GM12878 (cell line): Measurements from ENCODE around the gene PDE11A. TPM values are rescaled to one million over a fixed set of nuclear protein-coding genes. Genes with fewer than 3 reads are reported as not detected.

Experiments used
- ATAC-seq: fragments of 200-7000 bp; cut with Tn5 transposase; 3 replicates; pipeline ENCODE4 v1.9.1; 2020; ENCODE audit warnings: mild to moderate bottlenecking, moderate library complexity
- BruUV-seq: library from RNA; stranded (reverse); fragments of 400-500 nt; replicated peaks from 2 replicates; lab custom pipeline; 2021; lab: Mats Ljungman, UMichigan
- CTCF ChIA-PET: fragments of 300-600 bp; sonication (Branson Sonifier 250); formaldehyde crosslinking; extraction: SDS; loops from one replicate; lab custom pipeline; 2021; ENCODE audit warnings: inconsistent platforms; lab: Yijun Ruan, JAX
- POLR2A ChIA-PET: fragments of 350-600 bp; formaldehyde crosslinking; extraction: SDS; loops from one replicate; lab custom pipeline; 2021; ENCODE audit warnings: inconsistent platforms; lab: Charles Lee
- RAD21 ChIA-PET: fragments of 300-600 bp; sonication (Branson Sonifier 250); formaldehyde crosslinking; loops from one replicate; lab custom pipeline; 2023; ENCODE audit warnings: antibody characterized with exemption; ENCODE audit not compliant: unreplicated experiment; lab: Charles Lee
- SMC1A ChIA-PET: fragments of 300-600 bp; sonication (Branson Sonifier 250); formaldehyde crosslinking; loops from one replicate; lab custom pipeline; 2023; ENCODE audit not compliant: unreplicated experiment, uncharacterized antibody; lab: Charles Lee
- DNase-seq: peaks from one replicate; pipeline ENCODE4 v3.0.0-alpha.2; 2011; ENCODE audit warnings: low read depth, low spot score
- FAIRE-seq: peaks from 3 replicates; lab custom pipeline; 2011; peaks lifted over from hg19 to GRCh38; lab: Jason Lieb, UNC
- H2AFZ ChIP-seq: 2 replicates; pipeline ENCODE4 v1.6.0; 2011; ENCODE audit warnings: low read depth, low read length, control low read depth; ENCODE audit not compliant: control insufficient read depth
- H3K27ac ChIP-seq: 2 replicates; pipeline ENCODE4 v1.5.1; 2011; ENCODE audit warnings: control low read depth; ENCODE audit not compliant: control insufficient read depth, insufficient read depth
- H3K27me3 ChIP-seq, 2 experiments: replicated peaks in 1 of 2; 2 replicates each; pipeline versions ENCODE4 v1.6.0 to v1.6.1; 2011; ENCODE audit warnings: low read length in 1 of 2; ENCODE audit not compliant: control insufficient read depth in 2 of 2, insufficient read depth in 2 of 2
- H3K36me3 ChIP-seq, 2 experiments: 2 replicates each; pipeline ENCODE4 v1.5.1; 2011; ENCODE audit warnings: low read length in 1 of 2; ENCODE audit not compliant: control insufficient read depth in 2 of 2, insufficient read depth in 2 of 2
- H3K4me1 ChIP-seq: 2 replicates; pipeline ENCODE4 v1.6.1; 2011; ENCODE audit warnings: mild to moderate bottlenecking, low read length, moderate library complexity, mixed read lengths; ENCODE audit not compliant: control insufficient read depth, insufficient read depth
- H3K4me2 ChIP-seq: 2 replicates; pipeline ENCODE4 v1.6.0; 2011; ENCODE audit warnings: control low read depth; ENCODE audit not compliant: control insufficient read depth, insufficient read depth
- H3K4me3 ChIP-seq: fragments of 200-600 bp; sonication (generic); 2 replicates; pipeline ENCODE4 v1.5.1; 2016
- H3K79me2 ChIP-seq: 2 replicates; pipeline ENCODE4 v1.6.0; 2011; ENCODE audit warnings: low read length; ENCODE audit not compliant: control insufficient read depth, insufficient read depth
- H3K9ac ChIP-seq: 2 replicates; pipeline ENCODE4 v1.8.0; 2011; ENCODE audit warnings: low read length, control low read depth, mixed read lengths; ENCODE audit not compliant: control insufficient read depth, insufficient read depth
- H3K9me3 ChIP-seq: replicated peaks from 3 replicates; pipeline ENCODE4 v1.5.1; 2011; ENCODE audit warnings: mild to moderate bottlenecking, low read length; ENCODE audit not compliant: control insufficient read depth, insufficient read depth
- H4K20me1 ChIP-seq: 2 replicates; pipeline ENCODE4 v1.6.0; 2011; ENCODE audit not compliant: control insufficient read depth, insufficient read depth
- BCL3 ChIP-seq: IDR thresholded peaks from 2 replicates; pipeline ENCODE4 v1.6.1; 2011; ENCODE audit warnings: borderline replicate concordance, low read depth, mild to moderate bottlenecking, moderate library complexity, low read length; ENCODE audit not compliant: insufficient read depth, poor library complexity, severe bottlenecking
- EED ChIP-seq: sonication (generic); IDR thresholded peaks from 2 replicates; pipeline ENCODE4 v1.6.1; 2016; ENCODE audit warnings: antibody characterized with exemption, low read depth
- GATAD2B ChIP-seq: fragments of 450-650 bp; conservative IDR thresholded peaks from 2 replicates; pipeline ENCODE4 v1.6.1; 2017; ENCODE audit warnings: low read depth, mild to moderate bottlenecking, moderate library complexity
- LARP7 ChIP-seq: fragments of 450-650 bp; IDR thresholded peaks from 2 replicates; pipeline ENCODE4 v1.6.1; 2017; ENCODE audit warnings: mild to moderate bottlenecking
- NFXL1 ChIP-seq: fragments of 450-650 bp; IDR thresholded peaks from 2 replicates; pipeline ENCODE4 v1.6.1; 2017; ENCODE audit warnings: antibody characterized with exemption, mild to moderate bottlenecking, borderline replicate concordance
- WGBS: methylation state at CpG from one replicate; pipeline ENCODE4 v1.1.6; 2016; ENCODE audit warnings: low lambda C conversion rate; ENCODE audit not compliant: insufficient replicate concordance, insufficient coverage; ENCODE audit errors: missing lambda C conversion rate; 5-methylcytosine and 5-hydroxymethylcytosine counted together
- in situ Hi-C: fragments of 300-500 bp; cut with MboI; formaldehyde crosslinking; loops from 9 replicates; pipeline ENCODE4 v1.14.3; 2018; ENCODE audit warnings: mixed read lengths
- intact Hi-C: fragments of 100-400 bp; cut with micrococcal nuclease; formaldehyde crosslinking; loops from one replicate; pipeline ENCODE4 v1.14.2; 2022; ENCODE audit not compliant: unreplicated experiment
- polyA plus RNA-seq, 11 experiments: library from polyadenylated mRNA; depleted of rRNA in 4 of 11; unstranded in 6 of 11; stranded (reverse) in 5 of 11; fragments of >200 nt; fragmentation: Nextera tagmentation in 4 of 11; fragmentation: Illumina TruSeq in 1 of 11; extraction: Ambion mirVana in 4 of 11; extraction: Trizol in 1 of 11; gene quantifications; 1 replicate in 1 of 11; 2 replicates in 10 of 11; pipeline versions ENCODE4 v1.2.1 to v1.2.3, GENCODE V29; 2011 to 2016; ENCODE audit warnings: inconsistent platforms in 2 of 11, missing spikeins in 2 of 11, low read depth in 1 of 11
- total RNA-seq, 4 experiments: library from RNA; depleted of rRNA in 3 of 4; stranded (reverse); fragments of >200 nt in 3 of 4; fragmentation: Illumina TruSeq in 1 of 4; extraction: Trizol in 1 of 4; gene quantifications; 2 replicates each; pipeline versions ENCODE4 v1.2.1 to v1.2.3, GENCODE V29; 2013 to 2021
- TF ChIP-seq, protein P1 (sequence below): fragments of 450-650 bp; IDR thresholded peaks from 2 replicates; pipeline ENCODE4 v1.6.1; 2018; ENCODE audit warnings: borderline replicate concordance, mild to moderate bottlenecking; ENCODE audit not compliant: partially characterized antibody
- TF ChIP-seq, protein P2 (sequence below), 3 experiments: IDR thresholded peaks in 2 of 3; conservative IDR thresholded peaks in 1 of 3; 2 replicates each; pipeline ENCODE4 v1.5.1; 2011; ENCODE audit warnings: low read depth in 3 of 3, low read length in 3 of 3, mild to moderate bottlenecking in 3 of 3, control low read depth in 2 of 3, moderate library complexity in 2 of 3, inconsistent platforms in 1 of 3, mixed read lengths in 1 of 3; ENCODE audit not compliant: control insufficient read depth in 2 of 3, insufficient read depth in 1 of 3; ENCODE audit errors: extremely low read depth in 1 of 3

The PDE11A gene
- total and polyA plus RNA-seq, 10 of the 15 experiments (the other 5 are each of a cell fraction or from before 2014, with no cell fraction given), result 0.01 to 0.17 (median 0.06) TPM; not detected in 5

DNA sequence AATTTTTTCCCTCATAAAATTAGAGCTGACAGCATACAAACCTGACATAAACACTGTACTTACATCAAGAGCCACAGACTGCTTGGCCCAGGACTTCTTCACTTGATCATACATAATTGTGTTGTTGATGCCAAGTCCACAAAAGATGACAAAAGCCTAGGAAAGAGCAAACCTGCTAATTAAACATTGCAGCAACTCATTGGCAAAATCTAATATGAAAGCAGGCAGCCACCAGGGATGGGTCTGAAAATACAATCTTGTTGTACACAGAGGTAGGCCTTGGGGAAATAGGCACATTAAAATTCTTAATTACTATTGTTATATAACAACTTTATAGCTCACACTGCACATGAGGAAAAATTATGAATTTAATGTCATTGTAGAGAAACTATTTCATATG is 255.8 kb downstream of the PDE11A start (continued):
- TF ChIP-seq, protein P1, sequence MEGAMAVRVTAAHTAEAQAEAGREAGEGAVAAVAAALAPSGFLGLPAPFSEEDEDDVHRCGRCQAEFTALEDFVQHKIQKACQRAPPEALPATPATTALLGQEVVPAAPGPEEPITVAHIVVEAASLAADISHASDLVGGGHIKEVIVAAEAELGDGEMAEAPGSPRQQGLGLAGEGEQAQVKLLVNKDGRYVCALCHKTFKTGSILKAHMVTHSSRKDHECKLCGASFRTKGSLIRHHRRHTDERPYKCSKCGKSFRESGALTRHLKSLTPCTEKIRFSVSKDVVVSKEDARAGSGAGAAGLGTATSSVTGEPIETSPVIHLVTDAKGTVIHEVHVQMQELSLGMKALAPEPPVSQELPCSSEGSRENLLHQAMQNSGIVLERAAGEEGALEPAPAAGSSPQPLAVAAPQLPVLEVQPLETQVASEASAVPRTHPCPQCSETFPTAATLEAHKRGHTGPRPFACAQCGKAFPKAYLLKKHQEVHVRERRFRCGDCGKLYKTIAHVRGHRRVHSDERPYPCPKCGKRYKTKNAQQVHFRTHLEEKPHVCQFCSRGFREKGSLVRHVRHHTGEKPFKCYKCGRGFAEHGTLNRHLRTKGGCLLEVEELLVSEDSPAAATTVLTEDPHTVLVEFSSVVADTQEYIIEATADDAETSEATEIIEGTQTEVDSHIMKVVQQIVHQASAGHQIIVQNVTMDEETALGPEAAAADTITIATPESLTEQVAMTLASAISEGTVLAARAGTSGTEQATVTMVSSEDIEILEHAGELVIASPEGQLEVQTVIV, result no peak
- TF ChIP-seq GATAD2B (no peak), NFXL1 (no peak), LARP7 (no peak)
- TF ChIP-seq, all 136 proteins: peak for 0

DNA sequence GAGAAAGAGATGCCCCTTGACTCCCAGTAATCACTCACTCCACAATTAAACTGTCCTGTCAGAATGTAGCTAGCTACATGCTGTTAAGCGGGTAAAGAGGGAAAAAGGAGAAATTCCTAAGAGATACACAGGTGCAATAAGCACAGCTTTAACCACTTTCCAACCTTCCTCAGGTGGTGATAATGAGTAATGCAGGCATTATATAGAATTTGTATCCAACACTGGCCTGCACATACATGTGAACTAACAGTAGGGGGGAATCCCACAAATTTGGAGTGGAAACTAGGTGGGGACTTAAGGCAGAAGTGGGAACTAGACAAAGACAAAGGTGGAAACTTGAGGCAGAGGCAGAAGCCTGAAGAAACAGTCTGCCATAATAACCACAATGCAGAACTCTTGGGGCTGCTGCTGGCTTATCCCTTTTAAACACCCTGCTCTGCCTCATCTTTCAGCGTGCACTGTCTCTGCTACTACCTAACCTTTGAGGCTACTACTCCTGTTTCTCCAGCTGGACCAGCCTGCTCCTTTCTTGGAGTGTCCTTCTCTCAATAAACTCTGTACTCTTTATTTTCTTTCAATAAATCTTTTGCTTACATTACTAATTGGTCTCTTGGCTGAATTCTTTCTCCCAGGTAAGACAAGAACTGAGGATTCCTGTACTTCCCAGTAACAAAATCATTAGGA is 259.7 kb downstream of the PDE11A start:
- no TSS peak for BruUV-seq
- no peak overlapping the region for H2AFZ ChIP-seq
- DNase-seq, result no peak
- H3K27me3 ChIP-seq, result no peaks in the 10 kb centered on the region
- TF ChIP-seq, protein P2, sequence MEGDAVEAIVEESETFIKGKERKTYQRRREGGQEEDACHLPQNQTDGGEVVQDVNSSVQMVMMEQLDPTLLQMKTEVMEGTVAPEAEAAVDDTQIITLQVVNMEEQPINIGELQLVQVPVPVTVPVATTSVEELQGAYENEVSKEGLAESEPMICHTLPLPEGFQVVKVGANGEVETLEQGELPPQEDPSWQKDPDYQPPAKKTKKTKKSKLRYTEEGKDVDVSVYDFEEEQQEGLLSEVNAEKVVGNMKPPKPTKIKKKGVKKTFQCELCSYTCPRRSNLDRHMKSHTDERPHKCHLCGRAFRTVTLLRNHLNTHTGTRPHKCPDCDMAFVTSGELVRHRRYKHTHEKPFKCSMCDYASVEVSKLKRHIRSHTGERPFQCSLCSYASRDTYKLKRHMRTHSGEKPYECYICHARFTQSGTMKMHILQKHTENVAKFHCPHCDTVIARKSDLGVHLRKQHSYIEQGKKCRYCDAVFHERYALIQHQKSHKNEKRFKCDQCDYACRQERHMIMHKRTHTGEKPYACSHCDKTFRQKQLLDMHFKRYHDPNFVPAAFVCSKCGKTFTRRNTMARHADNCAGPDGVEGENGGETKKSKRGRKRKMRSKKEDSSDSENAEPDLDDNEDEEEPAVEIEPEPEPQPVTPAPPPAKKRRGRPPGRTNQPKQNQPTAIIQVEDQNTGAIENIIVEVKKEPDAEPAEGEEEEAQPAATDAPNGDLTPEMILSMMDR (IDR thresholded peaks at IDR 0.05 in 2 of 3, conservative IDR thresholded peaks at IDR 0.05 in 1 of 3; ENCODE audit: control insufficient read depth in 2 of 3, extremely low read depth in 1 of 3, insufficient read depth in 1 of 3, low read depth in 3 of 3, low read length in 3 of 3), result 0 out of 6 replicates have a peak, but pooled peaks of 1 of the 3 experiments have one; percentile 8
- TF ChIP-seq BCL3 (no peak), EED (no peak)
- TF ChIP-seq, all 136 proteins: peak for 1
- WGBS, result 11% methylated on average over 2 of the region's 2 CpGs
- in situ Hi-C loops, result no loop called here
- FAIRE-seq, result no peak
- no peaks in the 10 kb centered on the region for H3K79me2 ChIP-seq
- ATAC-seq, result peak; percentile 56
- ChIA-PET POLR2A (no interaction called here), CTCF (interaction anchor here (0.6 to 1.4 kb wide), 3 partner anchors 11 to 560 kb away, joined by 3 to 5 read pairs (median 4); no protein-coding TSS in a partner anchor), SMC1A (no interaction called here), RAD21 (no interaction called here)
- no peak overlapping the region for H3K4me2 ChIP-seq
- no peaks in the 10 kb centered on the region for H3K4me1 ChIP-seq
- no peaks in the 10 kb centered on the region for H3K36me3 ChIP-seq
- H3K9me3 ChIP-seq, result no peaks in the 10 kb centered on the region
- intact Hi-C loops, result no loop called here
- no peaks in the 10 kb centered on the region for H4K20me1 ChIP-seq
- H3K27ac ChIP-seq, result no peak overlapping the region
- H3K9ac ChIP-seq, result no peak overlapping the region
- H3K4me3 ChIP-seq, result no peak overlapping the region
